DOHH2 (cell line): Measurements from ENCODE around the gene METRN.
A peak's percentile ranks its signal among the peaks of the same experiment; 100 is the strongest.

ENCODE experiments used
- H3F3A ChIP-seq: fragments of 200-600 bp; sonication (generic), shearing (Covaris generic); 2 replicates; pipeline ENCODE4 v1.6.0; 2016; ENCODE audit warnings: antibody characterized with exemption, mild to moderate bottlenecking; ENCODE audit not compliant: control insufficient read depth, insufficient read depth
- H3K27ac ChIP-seq: fragments of 200-600 bp; sonication (generic); 2 replicates; pipeline ENCODE4 v1.5.1; 2014; ENCODE audit warnings: low read depth, mild to moderate bottlenecking, low read length, moderate library complexity
- H3K27me3 ChIP-seq: fragments of 200-600 bp; sonication (generic); 2 replicates; pipeline ENCODE4 v1.6.1; 2014; ENCODE audit warnings: mild to moderate bottlenecking, low read length, mixed read lengths; ENCODE audit not compliant: control insufficient read depth
- H3K36me3 ChIP-seq: fragments of 200-600 bp; sonication (generic); 2 replicates; pipeline ENCODE4 v1.6.1; 2014; ENCODE audit warnings: mild to moderate bottlenecking, low read length, moderate library complexity, mixed read lengths; ENCODE audit not compliant: control insufficient read depth
- H3K4me1 ChIP-seq: fragments of 200-600 bp; sonication (generic); 2 replicates; pipeline ENCODE4 v1.6.1; 2014; ENCODE audit warnings: mild to moderate bottlenecking, low read length, mixed read lengths; ENCODE audit not compliant: control insufficient read depth
- H3K4me2 ChIP-seq: fragments of 200-600 bp; sonication (generic); 2 replicates; pipeline ENCODE4 v1.6.0; 2014; ENCODE audit warnings: mild to moderate bottlenecking, low read length, moderate library complexity
- H3K4me3 ChIP-seq: fragments of 200-600 bp; sonication (generic); 2 replicates; pipeline ENCODE4 v1.5.1; 2014; ENCODE audit warnings: mild to moderate bottlenecking, low read length, mixed read lengths
- H3K79me2 ChIP-seq: fragments of 200-600 bp; sonication (generic); 2 replicates; pipeline ENCODE4 v1.6.1; 2014; ENCODE audit warnings: mild to moderate bottlenecking, low read length, mixed read lengths; ENCODE audit not compliant: control insufficient read depth
- H3K9me2 ChIP-seq: fragments of 200-600 bp; sonication (generic); replicated peaks from 2 replicates; pipeline ENCODE4 v1.6.1; 2014; ENCODE audit warnings: mild to moderate bottlenecking, low read length, mixed read lengths; ENCODE audit not compliant: control insufficient read depth
- H3K9me3 ChIP-seq: fragments of 200-600 bp; sonication (generic); 2 replicates; pipeline ENCODE4 v1.6.1; 2014; ENCODE audit warnings: antibody characterized with exemption, low read length, mixed read lengths; ENCODE audit not compliant: control insufficient read depth, insufficient read depth
- H4K20me1 ChIP-seq: fragments of 200-600 bp; sonication (generic); 2 replicates; pipeline ENCODE4 v1.6.0; 2014; ENCODE audit warnings: low read depth, mild to moderate bottlenecking, antibody characterized with exemption, low read length, moderate library complexity; ENCODE audit not compliant: control insufficient read depth, insufficient read depth
- EZH2phosphoT487 ChIP-seq: fragments of 200-600 bp; sonication (generic); IDR thresholded peaks from 2 replicates; pipeline ENCODE4 v1.6.1; 2017; ENCODE audit warnings: borderline replicate concordance, mild to moderate bottlenecking, antibody characterized with exemption, low read length, moderate library complexity, mixed read lengths
- TF ChIP-seq, protein P1 (sequence below): fragments of 200-600 bp; sonication (generic); IDR thresholded peaks from one replicate; pipeline ENCODE4 v1.5.1; 2014; ENCODE audit warnings: antibody characterized with exemption, mild to moderate bottlenecking, low read depth, low read length; ENCODE audit not compliant: poor library complexity, severe bottlenecking

The METRN gene

DNA sequence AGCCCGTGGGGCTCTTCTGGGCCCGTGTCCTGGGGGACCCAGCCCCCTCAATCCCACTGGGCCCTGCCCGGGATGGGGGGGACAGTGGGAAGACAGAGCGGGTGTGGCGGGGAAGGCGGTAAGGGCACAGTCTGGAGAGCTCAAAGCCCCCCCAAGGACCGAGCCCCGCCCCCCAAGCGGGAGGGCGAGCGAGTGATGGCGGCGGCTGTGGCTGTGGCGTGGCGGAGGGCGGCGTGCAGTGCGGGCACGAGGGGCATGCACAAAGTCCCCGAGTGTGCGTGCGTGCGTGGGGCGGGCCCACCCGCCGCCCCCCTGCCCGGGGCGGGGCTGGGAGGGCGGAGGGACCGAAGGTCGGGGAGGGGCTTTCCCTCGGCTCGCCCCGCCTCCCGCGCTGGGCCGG lies 21.2 kb upstream of the METRN start:
- H3K4me2 ChIP-seq, result peak overlapping the region; percentile 97

DNA sequence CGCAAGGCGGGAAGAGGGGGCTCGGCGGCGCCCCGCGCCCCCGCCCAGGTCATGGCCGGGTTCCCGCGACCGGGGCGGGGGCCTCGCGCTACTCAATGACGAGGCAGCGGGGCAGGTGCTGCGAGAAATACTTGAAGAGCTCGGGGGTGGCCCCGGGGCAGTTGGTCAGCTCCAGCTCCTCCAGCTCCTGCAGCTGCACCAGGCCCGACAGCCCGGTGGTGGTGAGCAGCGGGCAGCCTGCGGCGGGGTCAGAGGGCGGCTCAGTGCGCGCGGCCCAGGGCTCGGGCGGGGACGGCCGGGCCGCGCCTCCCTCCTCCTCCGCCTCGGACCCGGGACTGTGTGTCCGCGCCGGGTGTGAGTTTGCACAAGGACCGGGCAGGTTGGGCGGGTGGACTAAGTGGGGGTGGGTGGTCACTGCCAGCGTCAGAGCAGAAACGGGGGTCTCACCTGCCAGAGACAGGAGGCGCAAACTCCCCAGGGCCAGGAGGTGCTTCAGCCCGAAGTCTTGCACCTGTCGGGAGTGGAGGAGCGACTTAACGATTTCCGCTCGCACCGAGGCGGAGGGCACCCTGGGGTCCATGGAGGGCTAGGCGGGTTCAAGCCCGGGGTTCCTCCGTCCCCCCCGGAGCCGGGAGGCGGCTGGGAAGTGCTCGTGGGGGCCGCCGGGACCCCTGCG lies 20.6 kb upstream of the METRN start:
- no peaks in the 10 kb centered on the region for H4K20me1 ChIP-seq
- H3K4me1 ChIP-seq, result peaks cover 28% of the 10 kb centered on the region
- H3F3A ChIP-seq, result peaks cover 7% of the 10 kb centered on the region
- H3K4me3 ChIP-seq, result peak overlapping the region; percentile 80
- H3K9me3 ChIP-seq, result no peaks in the 10 kb centered on the region
- H3K27ac ChIP-seq, result no peak overlapping the region
- H3K9me2 ChIP-seq, result no peaks in the 10 kb centered on the region
- H3K27me3 ChIP-seq, result peaks cover 19% of the 10 kb centered on the region
- peak overlapping the region; percentile 97 for H3K4me2 ChIP-seq
- H3K79me2 ChIP-seq, result peaks cover 8% of the 10 kb centered on the region
- no peak for TF ChIP-seq EZH2phosphoT487
- TF ChIP-seq, protein P1, sequence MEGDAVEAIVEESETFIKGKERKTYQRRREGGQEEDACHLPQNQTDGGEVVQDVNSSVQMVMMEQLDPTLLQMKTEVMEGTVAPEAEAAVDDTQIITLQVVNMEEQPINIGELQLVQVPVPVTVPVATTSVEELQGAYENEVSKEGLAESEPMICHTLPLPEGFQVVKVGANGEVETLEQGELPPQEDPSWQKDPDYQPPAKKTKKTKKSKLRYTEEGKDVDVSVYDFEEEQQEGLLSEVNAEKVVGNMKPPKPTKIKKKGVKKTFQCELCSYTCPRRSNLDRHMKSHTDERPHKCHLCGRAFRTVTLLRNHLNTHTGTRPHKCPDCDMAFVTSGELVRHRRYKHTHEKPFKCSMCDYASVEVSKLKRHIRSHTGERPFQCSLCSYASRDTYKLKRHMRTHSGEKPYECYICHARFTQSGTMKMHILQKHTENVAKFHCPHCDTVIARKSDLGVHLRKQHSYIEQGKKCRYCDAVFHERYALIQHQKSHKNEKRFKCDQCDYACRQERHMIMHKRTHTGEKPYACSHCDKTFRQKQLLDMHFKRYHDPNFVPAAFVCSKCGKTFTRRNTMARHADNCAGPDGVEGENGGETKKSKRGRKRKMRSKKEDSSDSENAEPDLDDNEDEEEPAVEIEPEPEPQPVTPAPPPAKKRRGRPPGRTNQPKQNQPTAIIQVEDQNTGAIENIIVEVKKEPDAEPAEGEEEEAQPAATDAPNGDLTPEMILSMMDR, result no peak
- no peaks in the 10 kb centered on the region for H3K36me3 ChIP-seq

More for the DNA sequence above, 21.2 kb upstream of the METRN start:
- H3K79me2 ChIP-seq, result peaks cover 14% of the 10 kb centered on the region
- no peaks in the 10 kb centered on the region for H3K36me3 ChIP-seq
- H3K9me3 ChIP-seq, result no peaks in the 10 kb centered on the region
- peaks cover 33% of the 10 kb centered on the region for H3K4me1 ChIP-seq
- peaks cover 7% of the 10 kb centered on the region for H3F3A ChIP-seq
- no peaks in the 10 kb centered on the region for H4K20me1 ChIP-seq
- H3K9me2 ChIP-seq, result no peaks in the 10 kb centered on the region
- H3K4me3 ChIP-seq, result peak overlapping the region; percentile 80
- no peak for TF ChIP-seq EZH2phosphoT487
- TF ChIP-seq, protein P1, result no peak
- peaks cover 19% of the 10 kb centered on the region for H3K27me3 ChIP-seq
- H3K27ac ChIP-seq, result no peak overlapping the region

DNA sequence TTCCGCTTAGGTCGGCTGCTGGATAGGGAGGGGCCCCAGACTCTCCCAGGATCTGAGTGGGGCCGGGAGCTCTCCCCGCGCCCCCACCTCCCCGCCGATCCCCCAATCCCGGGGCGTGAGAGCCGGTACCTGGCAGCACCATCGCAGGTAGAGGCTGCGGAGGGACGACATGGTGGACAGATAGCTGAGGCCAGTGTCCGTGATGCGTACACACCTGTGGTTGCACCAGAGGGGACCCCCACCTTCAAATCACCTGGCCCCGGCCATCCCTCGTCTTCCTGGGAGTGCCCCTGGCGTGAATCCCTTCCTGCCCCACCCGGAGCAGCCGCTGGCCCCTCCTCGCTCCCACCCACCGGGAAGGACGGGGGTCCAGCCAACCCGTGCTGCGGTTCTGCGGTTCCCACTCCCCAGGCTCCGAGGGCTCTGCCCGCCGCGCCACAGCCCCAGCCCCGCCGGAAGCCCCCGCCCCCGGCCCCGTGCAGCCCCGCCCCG lies 20.0 kb upstream of the METRN start:
- peak overlapping the region; percentile 97 for H3K4me2 ChIP-seq
- peaks cover 20% of the 10 kb centered on the region for H3K27me3 ChIP-seq
- no peaks in the 10 kb centered on the region for H3K36me3 ChIP-seq
- TF ChIP-seq, protein P1, result no peak
- no peak for TF ChIP-seq EZH2phosphoT487
- H3F3A ChIP-seq, result peaks cover 7% of the 10 kb centered on the region
- H3K27ac ChIP-seq, result no peak overlapping the region
- no peaks in the 10 kb centered on the region for H3K9me2 ChIP-seq
- H3K9me3 ChIP-seq, result no peaks in the 10 kb centered on the region
- peaks cover 24% of the 10 kb centered on the region for H3K4me1 ChIP-seq
- H4K20me1 ChIP-seq, result no peaks in the 10 kb centered on the region
- peak overlapping the region; percentile 80 for H3K4me3 ChIP-seq
- peaks cover 3% of the 10 kb centered on the region for H3K79me2 ChIP-seq
